Measurements from ENCODE around the gene DNAAF9. TPM values are rescaled to one million over a fixed set of nuclear protein-coding genes. Genes with fewer than 3 reads are reported as not detected.

The DNAAF9 gene
- total RNA-seq, 1 donor: 11.2 TPM

GRCh38 chr20:3383878-3384495 is 23.5 kb downstream of the DNAAF9 start:
- H4K20me1 ChIP-seq (ENCODE audit: insufficient read depth, low read length): peaks cover 48% of the 10 kb centered on the region
- H3K79me2 ChIP-seq (ENCODE audit: insufficient read depth, low read length): peaks cover 74% of the 10 kb centered on the region
- no peak overlapping the region for H2AFZ ChIP-seq (ENCODE audit: low read length)
- H3K36me3 ChIP-seq (ENCODE audit: insufficient read depth, low read length): peaks cover 9% of the 10 kb centered on the region
- no peak for DNase-seq (ENCODE audit: insufficient read length, low spot score, missing footprints)
- H3K27me3 ChIP-seq (ENCODE audit: insufficient read depth, low read length): no peaks in the 10 kb centered on the region
- no peak overlapping the region for H3K27ac ChIP-seq (ENCODE audit: low read depth, low read length)
- H3K4me2 ChIP-seq (ENCODE audit: insufficient read depth, low read length): no peak overlapping the region
- no peaks in the 10 kb centered on the region for H3K9me3 ChIP-seq (ENCODE audit: low read depth, low read length)
- no peak for TF ChIP-seq CTCF (IDR thresholded peaks at IDR 0.05; ENCODE audit: extremely low read depth, low read depth, low read length)
- H3K4me3 ChIP-seq (ENCODE audit: insufficient read depth, low read length): no peak overlapping the region
- H3K4me1 ChIP-seq (ENCODE audit: insufficient read depth, low read length): no peaks in the 10 kb centered on the region

GRCh38 chr20:3382836-3383235 is 24.6 kb downstream of the DNAAF9 start:
- Histone ChIP-seq H3K4me2 (ENCODE audit: insufficient read depth, low read length) (no peak overlapping the region), H3K36me3 (ENCODE audit: insufficient read depth, low read length) (peaks cover 16% of the 10 kb centered on the region), H3K27me3 (ENCODE audit: insufficient read depth, low read length) (no peaks in the 10 kb centered on the region), H3K4me3 (ENCODE audit: insufficient read depth, low read length) (no peak overlapping the region), H2AFZ (ENCODE audit: low read length) (no peak overlapping the region), H4K20me1 (ENCODE audit: insufficient read depth, low read length) (peaks cover 43% of the 10 kb centered on the region), H3K9me3 (ENCODE audit: low read depth, low read length) (no peaks in the 10 kb centered on the region), H3K4me1 (ENCODE audit: insufficient read depth, low read length) (no peaks in the 10 kb centered on the region), H3K79me2 (ENCODE audit: insufficient read depth, low read length) (peaks cover 71% of the 10 kb centered on the region), H3K27ac (ENCODE audit: low read depth, low read length) (no peak overlapping the region)
- no peak for DNase-seq (ENCODE audit: insufficient read length, low spot score, missing footprints)
- no peak for TF ChIP-seq CTCF (IDR thresholded peaks at IDR 0.05; ENCODE audit: extremely low read depth, low read depth, low read length)

- Histone ChIP-seq H3K9me3 (ENCODE audit: low read depth, low read length) (no peaks in the 10 kb centered on the region), H3K27ac (ENCODE audit: low read depth, low read length) (no peak overlapping the region), H3K36me3 (ENCODE audit: insufficient read depth, low read length) (peaks cover 24% of the 10 kb centered on the region), H4K20me1 (ENCODE audit: insufficient read depth, low read length) (peaks cover 30% of the 10 kb centered on the region), H3K4me3 (ENCODE audit: insufficient read depth, low read length) (no peak overlapping the region), H3K79me2 (ENCODE audit: insufficient read depth, low read length) (peaks cover 49% of the 10 kb centered on the region), H3K4me1 (ENCODE audit: insufficient read depth, low read length) (no peaks in the 10 kb centered on the region), H2AFZ (ENCODE audit: low read length) (no peak overlapping the region), H3K4me2 (ENCODE audit: insufficient read depth, low read length) (no peak overlapping the region), H3K27me3 (ENCODE audit: insufficient read depth, low read length) (no peaks in the 10 kb centered on the region)
- peak; percentile 23 for DNase-seq (ENCODE audit: insufficient read length, low spot score, missing footprints)
- no peak for TF ChIP-seq CTCF (IDR thresholded peaks at IDR 0.05; ENCODE audit: extremely low read depth, low read depth, low read length)
These were observed 27.0 kb downstream of the DNAAF9 start for GRCh38 chr20:3380228-3381070.

- Histone ChIP-seq H3K9me3 (ENCODE audit: low read depth, low read length) (no peaks in the 10 kb centered on the region), H3K4me1 (ENCODE audit: insufficient read depth, low read length) (no peaks in the 10 kb centered on the region), H3K79me2 (ENCODE audit: insufficient read depth, low read length) (peaks cover 27% of the 10 kb centered on the region), H3K36me3 (ENCODE audit: insufficient read depth, low read length) (peaks cover 47% of the 10 kb centered on the region), H2AFZ (ENCODE audit: low read length) (no peak overlapping the region), H3K27ac (ENCODE audit: low read depth, low read length) (no peak overlapping the region), H4K20me1 (ENCODE audit: insufficient read depth, low read length) (peaks cover 20% of the 10 kb centered on the region), H3K4me3 (ENCODE audit: insufficient read depth, low read length) (no peak overlapping the region), H3K27me3 (ENCODE audit: insufficient read depth, low read length) (no peaks in the 10 kb centered on the region), H3K4me2 (ENCODE audit: insufficient read depth, low read length) (no peak overlapping the region)
- DNase-seq (ENCODE audit: insufficient read length, low spot score, missing footprints): no peak
- no peak for TF ChIP-seq CTCF (IDR thresholded peaks at IDR 0.05; ENCODE audit: extremely low read depth, low read depth, low read length)
These were observed 29.3 kb downstream of the DNAAF9 start for GRCh38 chr20:3378138-3378537.

Data from osteoblast (primary cell).